ENCODE data around the gene THSD4. TPM values are rescaled to one million over a fixed set of nuclear protein-coding genes. Genes with fewer than 3 reads are reported as not detected.

The THSD4 gene
- total RNA-seq, 2 experiments from 2014 or later: not detected

- no peak for DNase-seq (ENCODE audit: low spot score)
- Histone ChIP-seq H3K4me3 (ENCODE audit: low read depth, low read length, poor library complexity, severe bottlenecking) (no peak overlapping the region), H3K4me1 (ENCODE audit: insufficient read depth, low read length, poor library complexity, severe bottlenecking) (no peaks in the 10 kb centered on the region), H3K79me2 (ENCODE audit: insufficient read depth, low read depth, low read length) (no peaks in the 10 kb centered on the region), H3K9me2 (ENCODE audit: insufficient read depth, low read length) (no peaks in the 10 kb centered on the region), H3K4me2 (ENCODE audit: low read length) (no peak overlapping the region), H3K27ac (ENCODE audit: low read depth, low read length, poor library complexity, severe bottlenecking) (no peak overlapping the region), H3K9me3 (ENCODE audit: low read length) (no peaks in the 10 kb centered on the region), H2AFZ (ENCODE audit: low read length) (no peak overlapping the region), H4K20me1 (ENCODE audit: insufficient read depth, low read length) (no peaks in the 10 kb centered on the region), H3K36me3 (ENCODE audit: insufficient read depth, low read length) (no peaks in the 10 kb centered on the region)
- ChIA-PET CTCF (ENCODE audit: unreplicated experiment) (no interaction called here), POLR2A (no interaction called here)
- intact Hi-C loops (cut with micrococcal nuclease; ENCODE audit: unreplicated experiment): no loop called here
- TF ChIP-seq, protein P1, sequence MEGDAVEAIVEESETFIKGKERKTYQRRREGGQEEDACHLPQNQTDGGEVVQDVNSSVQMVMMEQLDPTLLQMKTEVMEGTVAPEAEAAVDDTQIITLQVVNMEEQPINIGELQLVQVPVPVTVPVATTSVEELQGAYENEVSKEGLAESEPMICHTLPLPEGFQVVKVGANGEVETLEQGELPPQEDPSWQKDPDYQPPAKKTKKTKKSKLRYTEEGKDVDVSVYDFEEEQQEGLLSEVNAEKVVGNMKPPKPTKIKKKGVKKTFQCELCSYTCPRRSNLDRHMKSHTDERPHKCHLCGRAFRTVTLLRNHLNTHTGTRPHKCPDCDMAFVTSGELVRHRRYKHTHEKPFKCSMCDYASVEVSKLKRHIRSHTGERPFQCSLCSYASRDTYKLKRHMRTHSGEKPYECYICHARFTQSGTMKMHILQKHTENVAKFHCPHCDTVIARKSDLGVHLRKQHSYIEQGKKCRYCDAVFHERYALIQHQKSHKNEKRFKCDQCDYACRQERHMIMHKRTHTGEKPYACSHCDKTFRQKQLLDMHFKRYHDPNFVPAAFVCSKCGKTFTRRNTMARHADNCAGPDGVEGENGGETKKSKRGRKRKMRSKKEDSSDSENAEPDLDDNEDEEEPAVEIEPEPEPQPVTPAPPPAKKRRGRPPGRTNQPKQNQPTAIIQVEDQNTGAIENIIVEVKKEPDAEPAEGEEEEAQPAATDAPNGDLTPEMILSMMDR (conservative IDR thresholded peaks at IDR 0.05; ENCODE audit: low read length): no peak
- TF ChIP-seq EZH2phosphoT487 (IDR thresholded peaks at IDR 0.05; ENCODE audit: borderline replicate concordance, low read depth, low read length): no peak
- no TSS peak for BruUV-seq (replicated peaks)
Measured at GRCh38 chr15:71312731-71313460, 197.6 kb downstream of the THSD4 start.

- Histone ChIP-seq H2AFZ (ENCODE audit: low read length) (no peak overlapping the region), H3K79me2 (ENCODE audit: insufficient read depth, low read depth, low read length) (no peaks in the 10 kb centered on the region), H3K4me3 (ENCODE audit: low read depth, low read length, poor library complexity, severe bottlenecking) (no peak overlapping the region), H3K4me2 (ENCODE audit: low read length) (no peak overlapping the region), H3K4me1 (ENCODE audit: insufficient read depth, low read length, poor library complexity, severe bottlenecking) (no peaks in the 10 kb centered on the region), H3K9me2 (ENCODE audit: insufficient read depth, low read length) (no peaks in the 10 kb centered on the region), H4K20me1 (ENCODE audit: insufficient read depth, low read length) (no peaks in the 10 kb centered on the region), H3K9me3 (ENCODE audit: low read length) (no peaks in the 10 kb centered on the region), H3K36me3 (ENCODE audit: insufficient read depth, low read length) (no peaks in the 10 kb centered on the region), H3K27ac (ENCODE audit: low read depth, low read length, poor library complexity, severe bottlenecking) (no peak overlapping the region)
- intact Hi-C loops (cut with micrococcal nuclease; ENCODE audit: unreplicated experiment): no loop called here
- ChIA-PET CTCF (ENCODE audit: unreplicated experiment) (no interaction called here), POLR2A (no interaction called here)
- no peak for DNase-seq (ENCODE audit: low spot score)
- BruUV-seq (replicated peaks): no TSS peak
- TF ChIP-seq, protein P1 (conservative IDR thresholded peaks at IDR 0.05; ENCODE audit: low read length): no peak
- no peak for TF ChIP-seq EZH2phosphoT487 (IDR thresholded peaks at IDR 0.05; ENCODE audit: borderline replicate concordance, low read depth, low read length)
Measured at GRCh38 chr15:71313806-71314205, 198.5 kb downstream of the THSD4 start.

GRCh38 chr15:71314956-71315537, 199.8 kb downstream of the THSD4 start:
- POLR2A ChIA-PET: no interaction called here
- no TSS peak for BruUV-seq (replicated peaks)
- no peak overlapping the region for H3K4me2 ChIP-seq (ENCODE audit: low read length)
- TF ChIP-seq, protein P1 (conservative IDR thresholded peaks at IDR 0.05; ENCODE audit: low read length): no peak
- TF ChIP-seq EZH2phosphoT487 (IDR thresholded peaks at IDR 0.05; ENCODE audit: borderline replicate concordance, low read depth, low read length): no peak
- no peaks in the 10 kb centered on the region for H3K4me1 ChIP-seq (ENCODE audit: insufficient read depth, low read length, poor library complexity, severe bottlenecking)
- no peaks in the 10 kb centered on the region for H3K9me2 ChIP-seq (ENCODE audit: insufficient read depth, low read length)
- no peak overlapping the region for H3K27ac ChIP-seq (ENCODE audit: low read depth, low read length, poor library complexity, severe bottlenecking)
- H3K79me2 ChIP-seq (ENCODE audit: insufficient read depth, low read depth, low read length): no peaks in the 10 kb centered on the region
- intact Hi-C loops (cut with micrococcal nuclease; ENCODE audit: unreplicated experiment): no loop called here
- no peak overlapping the region for H2AFZ ChIP-seq (ENCODE audit: low read length)
- no peaks in the 10 kb centered on the region for H4K20me1 ChIP-seq (ENCODE audit: insufficient read depth, low read length)
- no peak overlapping the region for H3K4me3 ChIP-seq (ENCODE audit: low read depth, low read length, poor library complexity, severe bottlenecking)
- no peaks in the 10 kb centered on the region for H3K9me3 ChIP-seq (ENCODE audit: low read length)
- no peaks in the 10 kb centered on the region for H3K36me3 ChIP-seq (ENCODE audit: insufficient read depth, low read length)
- CTCF ChIA-PET (ENCODE audit: unreplicated experiment): no interaction called here
- DNase-seq (ENCODE audit: low spot score): no peak
